NCI-H128 (cell line): Measurements from ENCODE around the gene ACTN2.

Experiments used
- DNase-seq: peaks from one replicate; lab custom pipeline; 2025; ENCODE audit not compliant: unreplicated experiment; lab: John Stamatoyannopoulos, UW

The ACTN2 gene

GRCh38 chr1:236765831-236766230 is 79.5 kb downstream of the ACTN2 start:
- no peak for DNase-seq

GRCh38 chr1:236766506-236766905 is 80.2 kb downstream of the ACTN2 start:
- no peak for DNase-seq

- DNase-seq: no peak
These were observed 81.0 kb downstream of the ACTN2 start for GRCh38 chr1:236767276-236767675.

GRCh38 chr1:236768601-236769000 is 82.3 kb downstream of the ACTN2 start:
- no peak for DNase-seq

GRCh38 chr1:236773919-236774318 is 87.6 kb downstream of the ACTN2 start:
- DNase-seq: no peak

GRCh38 chr1:236774926-236775325 is 88.6 kb downstream of the ACTN2 start:
- DNase-seq: no peak

- DNase-seq: no peak
These were observed 93.0 kb downstream of the ACTN2 start for GRCh38 chr1:236779312-236779711.

- no peak for DNase-seq
These were observed 99.2 kb downstream of the ACTN2 start for GRCh38 chr1:236785477-236785876.

GRCh38 chr1:236786453-236786852 is 100.2 kb downstream of the ACTN2 start:
- DNase-seq: no peak

GRCh38 chr1:236794585-236795034 is 108.3 kb downstream of the ACTN2 start:
- no peak for DNase-seq

- DNase-seq: peak; percentile 96
These were observed 108.9 kb downstream of the ACTN2 start, which contains the start of gene MTR for GRCh38 chr1:236795035-236795756. TSS of gene MTR (plus strand) at chr1:236795292. CDS start at chr1:236795704, 412 bp downstream.

- DNase-seq: peak; percentile 13
These were observed 109.7 kb downstream of the ACTN2 start for GRCh38 chr1:236795757-236796667.

GRCh38 chr1:236799001-236799400 is 112.7 kb downstream of the ACTN2 start:
- no peak for DNase-seq

- DNase-seq: no peak
These were observed 113.8 kb downstream of the ACTN2 start for GRCh38 chr1:236800002-236800620.

- DNase-seq: no peak
These were observed 114.3 kb downstream of the ACTN2 start for GRCh38 chr1:236800623-236801022.

- no peak for DNase-seq
These were observed 116.0 kb downstream of the ACTN2 start for GRCh38 chr1:236802264-236802663.

GRCh38 chr1:236806634-236807033 is 120.3 kb downstream of the ACTN2 start:
- DNase-seq: no peak

- DNase-seq: no peak
These were observed 121.7 kb downstream of the ACTN2 start for GRCh38 chr1:236808005-236808404.

GRCh38 chr1:236808564-236809130 is 122.3 kb downstream of the ACTN2 start:
- no peak for DNase-seq

- DNase-seq: no peak
These were observed 122.8 kb downstream of the ACTN2 start for GRCh38 chr1:236809148-236809547.

GRCh38 chr1:236810018-236810417 is 123.7 kb downstream of the ACTN2 start:
- no peak for DNase-seq
